Adrenal gland (tissue), 12 donors: ENCODE results near the gene ACVR1C. TPM values are rescaled to one million over a fixed set of nuclear protein-coding genes. Genes with fewer than 3 reads are reported as not detected.
"Not testable (repeated sequence)": the region's sequence is repeated elsewhere in the genome, so short reads cannot be mapped to it uniquely, and the experiment has no call there.

Experiments used
- DNase-seq, 7 donors: peaks; one replicate each; pipeline ENCODE4 v3.0.0-alpha.2; 2019 to 2020
- H3K27ac ChIP-seq, 5 donors: fragments of 200-600 bp; sonication (generic) in 4 of 5; 1 replicate in 3 of 5; 2 replicates in 2 of 5; pipeline versions ENCODE4 v1.5.1 to v1.8.0; 2016 to 2020; ENCODE audit warnings: mild to moderate bottlenecking in 1 of 5
- H3K27me3 ChIP-seq: fragments of 200-600 bp; 2 replicates; pipeline ENCODE4 v1.8.0; 2021
- H3K36me3 ChIP-seq, 2 donors: fragments of 200-600 bp; replicated peaks in 1 of 2; 1 replicate in 1 of 2; 2 replicates in 1 of 2; pipeline versions ENCODE4 v1.5.1 to v1.8.0; 2018 to 2022
- H3K4me1 ChIP-seq, 2 donors: fragments of 200-600 bp; replicated peaks in 1 of 2; 1 replicate in 1 of 2; 2 replicates in 1 of 2; pipeline versions ENCODE4 v1.5.1 to v1.8.0; 2018 to 2021
- H3K4me3 ChIP-seq, 4 donors: fragments of 200-600 bp; sonication (generic) in 3 of 4; one replicate each; pipeline ENCODE4 v1.5.1; 2016 to 2018
- H3K9me3 ChIP-seq, 3 donors: fragments of 200-600 bp; sonication (generic) in 1 of 3; replicated peaks in 1 of 3; 1 replicate in 2 of 3; 2 replicates in 1 of 3; pipeline versions ENCODE4 v1.5.1 to v1.8.0; 2016 to 2021
- POLR2A ChIP-seq, 2 donors: fragments of 450-650 bp; IDR thresholded peaks; one replicate each; pipeline ENCODE4 v1.6.1; 2017; ENCODE audit warnings: antibody characterized with exemption in 2 of 2, mild to moderate bottlenecking in 2 of 2, moderate library complexity in 1 of 2
- WGBS, 4 donors: extraction: QIAGEN DNeasy Blood & Tissue Kit in 2 of 4; methylation state at CpG; one replicate each; pipeline versions ENCODE4 v1.1.5 to v1.1.7; 2013 to 2017; 5-methylcytosine and 5-hydroxymethylcytosine counted together
- intact Hi-C, 2 donors: fragments of 100-400 bp; cut with DNase I; formaldehyde crosslinking; loops; one replicate each; pipeline versions ENCODE4 v1.14.1 to v1.15.0; 2022 to 2023
- polyA plus RNA-seq, 3 donors: library from polyadenylated mRNA; stranded (reverse); fragments of 200-250 nt in 2 of 3; fragments of 350-450 nt in 1 of 3; fragmentation: Illumina TruSeq in 1 of 3; extraction: RNeasy Lipid Tissue Mini Kit (QIAGEN cat#74804) in 1 of 3; gene quantifications; one replicate each; pipeline ENCODE4 v1.2.3, GENCODE V29; 2013 to 2014
- total RNA-seq, 9 donors: library from RNA; depleted of rRNA in 4 of 9; stranded (reverse); fragments of >200 nt in 4 of 9; fragments of 120-200 nt in 1 of 9; fragmentation: NEBNext Ultra II Directional in 1 of 9; extraction: Animal tissue kit (Norgen Biotek cat#: 25700) in 1 of 9; gene quantifications; one replicate each; pipeline versions ENCODE4 v1.1.0 to v1.2.4, GENCODE V29; 2013 to 2023
- TF ChIP-seq, protein P1 (sequence below), 6 experiments: fragments of 450-650 bp in 4 of 6; fragments of 200-600 bp in 2 of 6; sonication (generic) in 1 of 6; IDR thresholded peaks; 1 replicate in 5 of 6; 2 replicates in 1 of 6; pipeline versions ENCODE4 v1.5.1 to v1.8.0; 2016 to 2021; ENCODE audit warnings: antibody characterized with exemption in 6 of 6, mild to moderate bottlenecking in 2 of 6, moderate library complexity in 1 of 6
- donor health status: healthy with polysubstance abuse.
- donor health status: Bipolar disorder and iron deficiency.
- donor health status: DM: yes; HTN: yes; CAD: no.
- donor health status: DM: no; HTN: no; CAD: no.
- donor health status: DM: no; HTN: no; CAD: no.
- donor health status: DM: yes; HTN: yes; CAD: no.

ACVR1C gene
- total and polyA plus RNA-seq, 12 donors = 0.18 to 4.8 (median 1.0) TPM; not detected in 2

DNA sequence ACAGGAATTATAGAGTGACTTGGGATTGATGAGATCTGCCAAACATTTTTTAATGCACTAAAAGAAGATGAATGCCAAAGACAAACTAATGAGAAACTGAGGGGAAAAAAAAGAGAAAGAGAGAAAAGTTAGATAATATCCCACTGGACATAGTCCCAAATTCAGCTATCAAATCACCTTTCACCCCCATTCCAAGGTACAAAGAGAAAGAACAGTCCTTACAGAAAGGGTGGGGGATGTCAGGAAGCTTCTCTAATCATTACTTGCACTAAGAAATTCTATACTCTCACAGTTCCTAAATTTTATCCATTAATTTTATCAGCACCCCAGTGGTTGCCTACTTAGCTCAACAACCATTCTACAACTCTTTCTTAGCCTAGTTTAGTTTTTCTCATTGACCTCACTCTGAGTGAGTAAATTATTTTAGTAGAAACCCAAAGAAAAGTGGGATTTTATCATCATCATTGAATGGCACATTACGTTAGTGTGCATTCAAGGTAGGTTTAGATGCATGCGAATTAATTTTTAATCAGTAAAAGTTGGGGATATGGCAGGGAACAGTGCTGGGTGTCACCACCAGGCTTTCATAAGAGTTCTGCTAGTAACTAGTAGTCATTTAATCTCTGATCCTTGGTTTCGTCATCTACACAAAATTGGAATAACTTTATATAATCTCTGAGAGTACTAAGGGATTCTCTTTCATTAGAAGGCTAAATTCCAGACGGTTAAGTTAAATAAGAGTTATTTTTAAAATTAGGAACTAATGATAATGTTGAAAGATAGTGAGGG, 99.5 kb downstream of the ACVR1C start:
- Histone ChIP-seq H3K27me3 (no peaks in the 10 kb centered on the region), H3K36me3 (no peaks in the 10 kb centered on the region), H3K9me3 (peaks cover 0 to 8% (median 0%) of the 10 kb centered on the region in 3 donors), H3K4me3 (no peak overlapping the region), H3K4me1 (no peaks in the 10 kb centered on the region), H3K27ac (no peak overlapping the region)
- 74 to 90% (median 80%) methylated on average over 4 of the region's 4 CpGs for WGBS, 4 donors
- intact Hi-C loops = no loop called here
- no peak for TF ChIP-seq POLR2A (IDR thresholded peaks at IDR 0.05)
- TF ChIP-seq, protein P1, sequence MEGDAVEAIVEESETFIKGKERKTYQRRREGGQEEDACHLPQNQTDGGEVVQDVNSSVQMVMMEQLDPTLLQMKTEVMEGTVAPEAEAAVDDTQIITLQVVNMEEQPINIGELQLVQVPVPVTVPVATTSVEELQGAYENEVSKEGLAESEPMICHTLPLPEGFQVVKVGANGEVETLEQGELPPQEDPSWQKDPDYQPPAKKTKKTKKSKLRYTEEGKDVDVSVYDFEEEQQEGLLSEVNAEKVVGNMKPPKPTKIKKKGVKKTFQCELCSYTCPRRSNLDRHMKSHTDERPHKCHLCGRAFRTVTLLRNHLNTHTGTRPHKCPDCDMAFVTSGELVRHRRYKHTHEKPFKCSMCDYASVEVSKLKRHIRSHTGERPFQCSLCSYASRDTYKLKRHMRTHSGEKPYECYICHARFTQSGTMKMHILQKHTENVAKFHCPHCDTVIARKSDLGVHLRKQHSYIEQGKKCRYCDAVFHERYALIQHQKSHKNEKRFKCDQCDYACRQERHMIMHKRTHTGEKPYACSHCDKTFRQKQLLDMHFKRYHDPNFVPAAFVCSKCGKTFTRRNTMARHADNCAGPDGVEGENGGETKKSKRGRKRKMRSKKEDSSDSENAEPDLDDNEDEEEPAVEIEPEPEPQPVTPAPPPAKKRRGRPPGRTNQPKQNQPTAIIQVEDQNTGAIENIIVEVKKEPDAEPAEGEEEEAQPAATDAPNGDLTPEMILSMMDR (IDR thresholded peaks at IDR 0.05) = no peak
- DNase-seq = no peak

DNA sequence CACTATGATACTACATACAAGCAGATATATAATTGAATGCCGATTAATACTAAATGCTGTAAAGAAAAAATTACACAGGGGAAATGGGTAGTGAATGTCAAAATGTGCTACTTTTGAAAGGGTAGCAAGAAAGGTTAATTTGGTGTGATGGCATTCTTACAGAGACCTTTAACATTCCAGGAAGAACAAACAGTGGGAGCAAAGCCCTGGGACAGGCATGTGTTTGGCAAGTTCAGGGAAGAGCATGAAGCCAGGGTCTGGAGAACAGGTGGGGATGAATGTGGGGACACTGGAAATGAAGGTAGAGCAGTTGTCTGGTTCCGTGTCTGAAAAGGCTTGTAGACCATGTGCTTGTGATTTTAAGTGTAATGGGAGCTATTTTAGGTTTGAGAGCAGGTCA, 102.6 kb downstream of the ACVR1C start:
- DNase-seq = no peak
- Histone ChIP-seq H3K27ac (no peak overlapping the region), H3K4me3 (no peak overlapping the region), H3K4me1 (no peaks in the 10 kb centered on the region), H3K36me3 (no peaks in the 10 kb centered on the region), H3K27me3 (no peaks in the 10 kb centered on the region), H3K9me3 (peaks cover 0 to 8% (median 0%) of the 10 kb centered on the region in 3 donors)
- 79 to 85% (median 82%) methylated on average over 2 of the region's 2 CpGs for WGBS, 4 donors
- intact Hi-C loops = no loop called here
- no peak for TF ChIP-seq POLR2A (IDR thresholded peaks at IDR 0.05)
- TF ChIP-seq, protein P1 (IDR thresholded peaks at IDR 0.05) = no peak

DNA sequence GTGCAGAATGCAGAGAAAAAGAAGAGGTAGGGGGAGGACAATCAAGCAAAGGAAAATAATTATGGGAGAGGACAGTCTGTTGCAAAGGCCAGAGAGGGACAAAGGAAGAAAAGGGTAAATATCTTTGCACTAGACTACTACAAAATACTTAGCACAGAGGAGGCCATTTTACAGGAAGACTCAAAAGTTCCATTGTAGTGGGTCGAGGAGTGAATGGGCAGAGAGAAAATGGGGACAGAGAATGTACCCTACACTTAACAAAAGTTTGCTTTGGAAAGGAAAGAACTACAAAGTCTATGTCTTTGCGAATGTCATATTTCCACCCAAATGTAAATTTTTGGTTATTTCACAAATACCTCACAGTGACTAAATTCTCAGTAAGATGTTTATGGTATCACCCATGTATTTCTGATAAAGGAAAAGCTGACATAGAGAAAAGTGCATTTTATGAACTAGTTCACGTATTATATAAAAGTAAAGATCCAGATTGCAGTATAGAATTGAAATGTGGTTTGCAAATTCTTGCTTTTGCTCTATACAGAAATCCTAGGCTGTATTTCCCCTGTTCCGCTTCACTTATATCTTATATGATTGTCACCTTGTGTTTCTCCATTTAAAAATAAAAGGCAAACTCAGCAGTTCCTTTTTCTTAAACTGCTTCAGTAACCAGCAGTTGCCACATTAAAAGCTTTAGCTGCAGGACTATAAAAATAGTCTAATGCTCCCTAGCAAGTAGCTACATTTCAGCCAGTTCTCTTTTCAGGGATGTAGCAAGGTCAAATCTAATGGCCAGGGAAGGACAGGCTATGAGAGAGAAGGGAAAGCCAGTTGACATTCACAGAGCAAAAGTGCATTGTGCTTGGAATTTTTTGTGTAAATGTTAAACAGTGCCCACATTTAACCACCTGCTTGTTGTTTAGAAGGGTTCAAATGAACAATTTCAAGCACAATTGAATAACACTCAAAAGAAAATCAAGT, 105.1 kb downstream of the ACVR1C start:
- Histone ChIP-seq H3K9me3 (no peaks in the 10 kb centered on the region), H3K27ac (no peak overlapping the region), H3K36me3 (no peaks in the 10 kb centered on the region), H3K4me1 (no peaks in the 10 kb centered on the region), H3K27me3 (no peaks in the 10 kb centered on the region), H3K4me3 (no peak overlapping the region)
- intact Hi-C loops = no loop called here
- WGBS, 4 donors = 77 to 83% (median 81%) methylated on average over 4 of the region's 4 CpGs
- no peak for DNase-seq
- TF ChIP-seq, protein P1 (IDR thresholded peaks at IDR 0.05) = no peak
- TF ChIP-seq POLR2A (IDR thresholded peaks at IDR 0.05) = no peak

DNA sequence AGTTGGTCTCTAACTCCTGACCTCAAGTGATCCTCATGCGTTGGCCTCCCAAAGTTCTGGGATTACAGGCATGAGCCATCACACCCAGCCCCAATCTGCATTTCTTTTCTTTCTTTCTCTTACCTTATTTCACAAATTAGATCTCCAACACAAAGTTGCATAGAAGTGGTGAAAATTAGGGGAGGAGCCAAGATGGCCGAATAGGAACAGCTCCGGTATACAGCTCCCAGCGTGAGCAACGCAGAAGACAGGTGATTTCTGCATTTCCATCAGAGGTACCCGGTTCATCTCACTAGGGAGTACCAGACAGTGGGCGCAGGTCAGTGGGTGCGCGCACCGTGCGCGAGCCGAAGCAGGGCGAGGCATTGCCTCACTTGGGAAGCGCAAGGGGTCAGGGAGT, 113.7 kb downstream of the ACVR1C start:
- H3K9me3 ChIP-seq, H3K4me3 ChIP-seq, H3K36me3 ChIP-seq, H3K27ac ChIP-seq, H3K4me1 ChIP-seq, intact Hi-C loops, DNase-seq, H3K27me3 ChIP-seq: not testable (repeated sequence)
- WGBS, 4 donors = 92 to 97% (median 95%) methylated on average over 13 to 15 of the region's 15 CpGs
